IMR-90 (cell line): ENCODE measurements around the gene LHX1.

ENCODE experiments used
- MXI1 ChIP-seq: IDR thresholded peaks from 2 replicates; pipeline ENCODE4 v1.6.1; 2012; ENCODE audit warnings: low read depth, mild to moderate bottlenecking, low read length, moderate library complexity, borderline replicate concordance
- TF ChIP-seq, protein P1 (sequence below): conservative IDR thresholded peaks from 2 replicates; pipeline ENCODE4 v1.5.1; 2012; ENCODE audit warnings: mild to moderate bottlenecking, low read depth, low read length, improper control_type of control experiment

- TF ChIP-seq, protein P1, sequence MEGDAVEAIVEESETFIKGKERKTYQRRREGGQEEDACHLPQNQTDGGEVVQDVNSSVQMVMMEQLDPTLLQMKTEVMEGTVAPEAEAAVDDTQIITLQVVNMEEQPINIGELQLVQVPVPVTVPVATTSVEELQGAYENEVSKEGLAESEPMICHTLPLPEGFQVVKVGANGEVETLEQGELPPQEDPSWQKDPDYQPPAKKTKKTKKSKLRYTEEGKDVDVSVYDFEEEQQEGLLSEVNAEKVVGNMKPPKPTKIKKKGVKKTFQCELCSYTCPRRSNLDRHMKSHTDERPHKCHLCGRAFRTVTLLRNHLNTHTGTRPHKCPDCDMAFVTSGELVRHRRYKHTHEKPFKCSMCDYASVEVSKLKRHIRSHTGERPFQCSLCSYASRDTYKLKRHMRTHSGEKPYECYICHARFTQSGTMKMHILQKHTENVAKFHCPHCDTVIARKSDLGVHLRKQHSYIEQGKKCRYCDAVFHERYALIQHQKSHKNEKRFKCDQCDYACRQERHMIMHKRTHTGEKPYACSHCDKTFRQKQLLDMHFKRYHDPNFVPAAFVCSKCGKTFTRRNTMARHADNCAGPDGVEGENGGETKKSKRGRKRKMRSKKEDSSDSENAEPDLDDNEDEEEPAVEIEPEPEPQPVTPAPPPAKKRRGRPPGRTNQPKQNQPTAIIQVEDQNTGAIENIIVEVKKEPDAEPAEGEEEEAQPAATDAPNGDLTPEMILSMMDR, result no peak
- TF ChIP-seq MXI1, result no peak
Measured at GRCh38 chr17:36900160-36900512, 37.1 kb upstream of the LHX1 start.
